Measurements from ENCODE around the gene HOXA4. TPM values are rescaled to one million over a fixed set of nuclear protein-coding genes. Genes with fewer than 3 reads are reported as not detected.

HOXA4 gene
- polyA plus RNA-seq, 1 donor (not counting 4 experiments of a cell fraction or from before 2014, with no cell fraction given) = 1.5 TPM

- peaks cover 39% of the 10 kb centered on the region for H3K4me1 ChIP-seq (ENCODE audit: control insufficient read depth, extremely low read depth, insufficient read depth, low read length)
- no peaks in the 10 kb centered on the region for H4K20me1 ChIP-seq (ENCODE audit: control insufficient read depth, extremely low read depth, insufficient read depth, low read length)
- no peaks in the 10 kb centered on the region for H3K9me3 ChIP-seq (ENCODE audit: control insufficient read depth, low read depth, low read length)
- no peak for DNase-seq (ENCODE audit: low read depth, low spot score)
- TF ChIP-seq CTCF (optimal IDR thresholded peaks at IDR 0.05 in 1 of 3, IDR thresholded peaks at IDR 0.05 in 1 of 3, conservative IDR thresholded peaks at IDR 0.05 in 1 of 3; ENCODE audit: extremely low read depth in 1 of 3, insufficient read depth in 2 of 3, low read length in 3 of 3) (no peak), EZH2 (IDR thresholded peaks at IDR 0.05; ENCODE audit: low read length) (no peak)
- H3K36me3 ChIP-seq (ENCODE audit: control insufficient read depth in 2 of 2, extremely low read depth in 1 of 2, insufficient read depth in 2 of 2, low read length in 2 of 2) = no peaks in the 10 kb centered on the region
- peak overlapping the region; percentile 55 for H3K27ac ChIP-seq (ENCODE audit: control insufficient read depth, insufficient read depth, low read length)
- FAIRE-seq = no peak
- H3K4me2 ChIP-seq (ENCODE audit: control insufficient read depth, extremely low read depth, insufficient read depth, low read depth, low read length) = peak overlapping the region; percentile 76
- no peak overlapping the region for H2AFZ ChIP-seq (ENCODE audit: control insufficient read depth, low read length)
- H3K4me3 ChIP-seq (ENCODE audit: control insufficient read depth in 2 of 3, extremely low read depth in 1 of 3, insufficient read depth in 2 of 3, low read depth in 1 of 3, low read length in 3 of 3) = peak overlapping the region in 1 of 3 experiments; percentile 20
- H3K9me1 ChIP-seq (ENCODE audit: control insufficient read depth, extremely low read depth, insufficient read depth, low read length) = no peaks in the 10 kb centered on the region
- H3K27me3 ChIP-seq (ENCODE audit: control insufficient read depth, extremely low read depth, insufficient read depth, low read length) = no peaks in the 10 kb centered on the region
- peaks cover 21% of the 10 kb centered on the region for H3K79me2 ChIP-seq (ENCODE audit: control insufficient read depth, insufficient read depth, low read length)
- dilution Hi-C loops (cut with MboI; ENCODE audit: extremely low pct_ligation_motif_present, low sequenced_read_pairs) = no loop called here
- H3K9ac ChIP-seq (ENCODE audit: control insufficient read depth, extremely low read depth, insufficient read depth, low read length) = peak overlapping the region; percentile 71
These were observed 22.9 kb downstream of the HOXA4 start for GRCh38 chr7:27107391-27108381.

- no peaks in the 10 kb centered on the region for H3K36me3 ChIP-seq (ENCODE audit: control insufficient read depth in 2 of 2, extremely low read depth in 1 of 2, insufficient read depth in 2 of 2, low read length in 2 of 2)
- H4K20me1 ChIP-seq (ENCODE audit: control insufficient read depth, extremely low read depth, insufficient read depth, low read length) = no peaks in the 10 kb centered on the region
- H3K27ac ChIP-seq (ENCODE audit: control insufficient read depth, insufficient read depth, low read length) = peak overlapping the region; percentile 59
- no peaks in the 10 kb centered on the region for H3K9me3 ChIP-seq (ENCODE audit: control insufficient read depth, low read depth, low read length)
- no peaks in the 10 kb centered on the region for H3K27me3 ChIP-seq (ENCODE audit: control insufficient read depth, extremely low read depth, insufficient read depth, low read length)
- dilution Hi-C loops (cut with MboI; ENCODE audit: extremely low pct_ligation_motif_present, low sequenced_read_pairs) = no loop called here
- peaks cover 16% of the 10 kb centered on the region for H3K79me2 ChIP-seq (ENCODE audit: control insufficient read depth, insufficient read depth, low read length)
- no peaks in the 10 kb centered on the region for H3K9me1 ChIP-seq (ENCODE audit: control insufficient read depth, extremely low read depth, insufficient read depth, low read length)
- H3K4me2 ChIP-seq (ENCODE audit: control insufficient read depth, extremely low read depth, insufficient read depth, low read depth, low read length) = peak overlapping the region; percentile 76
- FAIRE-seq = no peak
- no peak overlapping the region for H2AFZ ChIP-seq (ENCODE audit: control insufficient read depth, low read length)
- H3K9ac ChIP-seq (ENCODE audit: control insufficient read depth, extremely low read depth, insufficient read depth, low read length) = peak overlapping the region; percentile 67
- H3K4me3 ChIP-seq (ENCODE audit: control insufficient read depth in 2 of 3, extremely low read depth in 1 of 3, insufficient read depth in 2 of 3, low read depth in 1 of 3, low read length in 3 of 3) = peak overlapping the region in 2 of 3 experiments; percentile 39 to 46
- DNase-seq (ENCODE audit: low read depth, low spot score) = no peak
- TF ChIP-seq CTCF (optimal IDR thresholded peaks at IDR 0.05 in 1 of 3, IDR thresholded peaks at IDR 0.05 in 1 of 3, conservative IDR thresholded peaks at IDR 0.05 in 1 of 3; ENCODE audit: extremely low read depth in 1 of 3, insufficient read depth in 2 of 3, low read length in 3 of 3) (no peak), EZH2 (IDR thresholded peaks at IDR 0.05; ENCODE audit: low read length) (no peak)
- peaks cover 38% of the 10 kb centered on the region for H3K4me1 ChIP-seq (ENCODE audit: control insufficient read depth, extremely low read depth, insufficient read depth, low read length)
These were observed 23.7 kb downstream of the HOXA4 start for GRCh38 chr7:27106901-27107240.
